ENCODE results near the gene FN3KRP.

DNA sequence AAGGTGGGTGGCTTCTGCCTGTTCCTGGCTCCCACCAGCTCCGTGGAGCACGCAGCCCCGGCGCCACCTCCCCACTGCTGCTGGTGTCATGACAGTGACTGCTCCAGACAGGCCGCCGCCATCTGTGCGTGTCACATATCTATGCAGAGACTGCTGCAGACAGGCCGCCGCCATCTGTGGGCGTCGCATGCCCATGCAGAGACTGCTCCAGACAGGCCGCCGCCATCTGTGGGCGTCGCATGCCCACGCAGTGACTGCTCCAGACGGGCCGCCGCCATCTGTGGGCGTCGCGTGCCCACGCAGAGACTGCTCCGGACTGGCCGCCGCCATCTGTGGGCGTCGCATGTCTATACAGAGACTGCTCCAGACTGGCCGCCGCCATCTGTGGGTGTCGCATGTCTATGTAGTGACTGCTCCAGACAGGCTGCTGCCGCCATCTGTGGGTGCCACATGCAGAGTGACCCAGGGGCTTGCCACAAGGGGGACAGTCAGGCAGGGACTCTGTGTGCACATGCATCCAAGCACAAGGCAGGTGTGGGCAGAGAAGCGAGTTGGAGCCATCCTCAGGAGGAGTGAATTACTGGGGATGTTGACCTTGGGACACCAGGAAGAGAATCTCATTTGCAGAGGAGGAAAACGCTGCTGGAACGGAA lies 3.3 kb upstream of the FN3KRP start:
- TF ChIP-seq, protein P1, sequence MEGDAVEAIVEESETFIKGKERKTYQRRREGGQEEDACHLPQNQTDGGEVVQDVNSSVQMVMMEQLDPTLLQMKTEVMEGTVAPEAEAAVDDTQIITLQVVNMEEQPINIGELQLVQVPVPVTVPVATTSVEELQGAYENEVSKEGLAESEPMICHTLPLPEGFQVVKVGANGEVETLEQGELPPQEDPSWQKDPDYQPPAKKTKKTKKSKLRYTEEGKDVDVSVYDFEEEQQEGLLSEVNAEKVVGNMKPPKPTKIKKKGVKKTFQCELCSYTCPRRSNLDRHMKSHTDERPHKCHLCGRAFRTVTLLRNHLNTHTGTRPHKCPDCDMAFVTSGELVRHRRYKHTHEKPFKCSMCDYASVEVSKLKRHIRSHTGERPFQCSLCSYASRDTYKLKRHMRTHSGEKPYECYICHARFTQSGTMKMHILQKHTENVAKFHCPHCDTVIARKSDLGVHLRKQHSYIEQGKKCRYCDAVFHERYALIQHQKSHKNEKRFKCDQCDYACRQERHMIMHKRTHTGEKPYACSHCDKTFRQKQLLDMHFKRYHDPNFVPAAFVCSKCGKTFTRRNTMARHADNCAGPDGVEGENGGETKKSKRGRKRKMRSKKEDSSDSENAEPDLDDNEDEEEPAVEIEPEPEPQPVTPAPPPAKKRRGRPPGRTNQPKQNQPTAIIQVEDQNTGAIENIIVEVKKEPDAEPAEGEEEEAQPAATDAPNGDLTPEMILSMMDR (IDR thresholded peaks at IDR 0.05) = no peak
- TF ChIP-seq POLR2A (IDR thresholded peaks at IDR 0.05) (no peak), POLR2AphosphoS5 (IDR thresholded peaks at IDR 0.05) (no peak)

All from gastroesophageal sphincter (tissue), 3 donors.